GM13977 (cell line): ENCODE measurements around the gene DUSP16.
"Not testable (repeated sequence)": the region's sequence is repeated elsewhere in the genome, so short reads cannot be mapped to it uniquely, and the experiment has no call there.

Source experiments
- DNase-seq: peaks from one replicate; pipeline ENCODE4 v3.0.0; 2012; ENCODE audit warnings: low spot score
- in situ Hi-C: fragments of 300-500 bp; cut with MboI; formaldehyde crosslinking; loops from one replicate; pipeline ENCODE4 v1.12.0; 2022; ENCODE audit warnings: low sequenced_read_pairs, low pct_unique_long_range_greater_than_20kb, mixed read lengths, inconsistent platforms; ENCODE audit not compliant: unreplicated experiment
- TF ChIP-seq, protein P1 (sequence below): IDR thresholded peaks from 2 replicates; pipeline ENCODE4 v1.5.1; 2012; ENCODE audit warnings: mild to moderate bottlenecking, control low read depth; ENCODE audit not compliant: insufficient read depth; ENCODE audit errors: extremely low read depth, missing control alignments

Gene DUSP16

DNA sequence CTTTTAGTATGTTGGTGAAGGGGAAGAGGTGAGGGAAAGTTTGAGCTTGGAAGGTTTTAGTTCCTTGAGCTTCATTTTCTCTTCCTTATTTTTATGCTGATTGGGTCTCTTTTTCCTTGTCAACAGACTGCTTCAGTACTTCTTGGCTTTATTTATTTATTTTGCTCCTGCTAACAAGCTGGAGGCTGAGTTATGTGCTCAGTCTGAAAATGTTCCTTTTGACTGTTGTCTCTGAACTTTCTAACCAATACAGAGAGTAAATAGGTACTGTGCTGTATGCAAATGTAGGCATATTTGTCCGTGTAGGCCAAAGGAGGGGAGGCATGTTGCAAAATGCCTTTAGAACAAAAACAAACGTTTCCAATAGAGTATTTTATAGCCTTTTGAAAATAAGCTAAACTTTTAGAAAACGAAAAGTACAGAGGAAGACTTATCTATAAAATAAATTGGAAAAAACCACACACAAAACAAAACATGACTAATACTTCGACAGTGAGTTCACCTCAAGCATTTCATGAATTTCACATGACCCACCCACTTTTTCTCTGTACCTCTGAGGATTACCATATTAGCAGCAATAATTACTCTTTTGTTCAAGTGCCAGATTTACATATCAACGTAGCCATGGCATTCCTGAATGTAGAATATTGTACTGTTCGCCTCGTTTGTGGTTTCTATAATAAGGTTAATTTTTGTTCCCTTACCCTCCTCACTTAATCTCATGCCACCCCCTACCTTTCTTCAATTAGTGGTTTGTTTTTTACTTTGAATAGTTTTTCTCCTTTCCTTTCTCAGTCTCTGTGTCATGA, 44.3 kb upstream of the DUSP16 start:
- peak; percentile 53 for DNase-seq

DNA sequence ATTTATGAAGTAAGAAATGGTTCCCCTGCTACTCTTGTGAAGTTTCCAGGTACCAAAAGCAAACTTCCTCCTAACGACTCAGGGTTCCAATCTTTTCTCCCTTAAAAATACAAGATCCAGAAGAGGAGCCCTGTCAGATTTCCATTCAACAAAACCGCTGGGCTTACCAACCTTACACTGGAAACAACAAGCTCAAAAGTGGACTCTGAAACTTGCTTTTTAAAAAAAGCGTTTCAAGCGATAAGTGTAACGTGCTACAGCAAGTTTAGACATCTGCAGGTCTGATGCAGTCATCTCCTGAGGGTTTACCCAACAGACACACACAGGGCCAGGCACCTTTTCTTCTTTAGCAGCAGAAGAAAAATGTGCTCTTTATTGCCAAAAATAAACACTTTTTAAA, 42.1 kb upstream of the DUSP16 start:
- no peak for DNase-seq
- in situ Hi-C loops, result no loop called here
- TF ChIP-seq, protein P1, sequence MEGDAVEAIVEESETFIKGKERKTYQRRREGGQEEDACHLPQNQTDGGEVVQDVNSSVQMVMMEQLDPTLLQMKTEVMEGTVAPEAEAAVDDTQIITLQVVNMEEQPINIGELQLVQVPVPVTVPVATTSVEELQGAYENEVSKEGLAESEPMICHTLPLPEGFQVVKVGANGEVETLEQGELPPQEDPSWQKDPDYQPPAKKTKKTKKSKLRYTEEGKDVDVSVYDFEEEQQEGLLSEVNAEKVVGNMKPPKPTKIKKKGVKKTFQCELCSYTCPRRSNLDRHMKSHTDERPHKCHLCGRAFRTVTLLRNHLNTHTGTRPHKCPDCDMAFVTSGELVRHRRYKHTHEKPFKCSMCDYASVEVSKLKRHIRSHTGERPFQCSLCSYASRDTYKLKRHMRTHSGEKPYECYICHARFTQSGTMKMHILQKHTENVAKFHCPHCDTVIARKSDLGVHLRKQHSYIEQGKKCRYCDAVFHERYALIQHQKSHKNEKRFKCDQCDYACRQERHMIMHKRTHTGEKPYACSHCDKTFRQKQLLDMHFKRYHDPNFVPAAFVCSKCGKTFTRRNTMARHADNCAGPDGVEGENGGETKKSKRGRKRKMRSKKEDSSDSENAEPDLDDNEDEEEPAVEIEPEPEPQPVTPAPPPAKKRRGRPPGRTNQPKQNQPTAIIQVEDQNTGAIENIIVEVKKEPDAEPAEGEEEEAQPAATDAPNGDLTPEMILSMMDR, result no peak

More for the DNA sequence above, 44.3 kb upstream of the DUSP16 start:
- in situ Hi-C loops, result no loop called here
- TF ChIP-seq, protein P1, result no peak

DNA sequence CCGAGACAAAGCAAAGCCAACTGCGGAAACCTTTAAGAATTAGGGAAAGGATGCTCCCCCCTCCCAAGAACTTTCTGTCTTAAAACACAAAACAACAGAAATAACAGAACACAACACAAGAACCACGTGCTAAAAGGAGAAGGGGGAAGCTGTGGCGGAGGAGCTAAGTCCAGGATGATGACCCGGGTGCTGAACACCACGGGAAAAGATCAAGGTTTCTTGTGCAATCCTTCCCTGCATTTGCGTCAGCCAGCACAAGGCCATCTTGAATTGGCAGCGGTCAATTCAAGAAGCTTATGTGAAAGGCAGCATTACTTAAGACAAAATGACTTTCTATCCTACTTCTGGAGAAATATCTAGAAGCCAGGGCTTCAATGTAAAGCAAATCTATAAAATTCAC, 38.0 kb upstream of the DUSP16 start:
- no peak for DNase-seq
- in situ Hi-C loops, result no loop called here
- TF ChIP-seq, protein P1, result no peak

DNA sequence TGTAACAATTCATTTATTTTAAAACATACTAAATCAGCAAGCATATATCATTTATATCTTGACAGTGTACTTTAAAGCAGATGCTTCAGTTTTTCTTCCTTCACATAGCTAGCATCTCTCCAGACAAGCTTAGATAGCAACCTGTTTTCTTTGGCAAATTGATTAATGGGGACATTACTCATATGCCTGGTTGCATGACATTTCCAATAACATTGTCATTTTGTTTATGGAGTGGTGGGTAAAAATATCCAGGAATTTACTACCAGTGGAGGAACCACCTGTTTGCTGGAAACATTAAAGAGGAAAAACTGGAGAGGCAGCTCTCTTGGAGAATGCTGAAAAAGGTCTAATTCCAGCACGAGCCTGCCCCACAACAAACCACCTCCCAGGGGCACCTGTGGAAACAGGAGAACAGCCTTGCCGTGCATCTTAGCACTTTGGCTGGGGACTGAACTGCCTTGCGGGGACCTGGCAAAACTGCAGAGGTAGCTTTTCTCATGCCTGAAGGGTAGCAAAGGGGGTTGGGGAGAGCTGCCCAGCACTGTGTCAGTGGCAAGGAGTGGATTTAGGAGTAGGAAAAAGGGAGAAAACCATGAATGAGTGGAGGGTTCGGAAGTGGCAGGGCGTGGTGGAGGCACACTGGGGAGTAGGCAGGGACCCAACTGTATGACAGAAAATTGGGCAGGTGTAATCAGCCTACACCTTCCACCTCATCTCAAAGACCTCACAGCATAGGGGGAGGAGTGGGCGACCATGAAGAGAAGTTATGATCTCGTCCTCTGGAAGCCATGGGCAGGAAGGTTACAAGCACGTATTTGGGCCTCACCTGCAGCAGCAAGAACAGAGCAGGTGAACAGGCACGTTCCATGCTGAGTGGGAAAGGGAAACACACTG, 37.3 kb upstream of the DUSP16 start:
- no peak for DNase-seq
- in situ Hi-C loops, result no loop called here
- TF ChIP-seq, protein P1, result no peak

DNA sequence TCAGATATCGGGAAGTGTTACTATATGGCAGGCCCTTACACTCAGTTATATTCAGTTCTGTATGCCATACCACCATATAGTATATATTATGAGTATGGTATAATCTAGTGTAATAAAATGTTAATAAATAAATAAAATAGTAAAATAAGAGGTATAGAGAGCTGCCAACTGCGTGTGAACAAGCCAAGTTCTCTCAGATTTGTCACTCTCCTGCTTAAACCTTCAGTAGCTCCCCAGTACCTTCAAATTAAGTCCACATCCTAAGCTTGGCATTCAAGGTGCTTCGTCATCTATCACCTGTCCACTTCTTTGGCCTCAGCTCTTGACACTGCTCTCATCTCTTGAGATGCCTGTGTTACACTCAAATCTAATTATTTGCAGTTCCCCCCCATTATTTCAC, 36.2 kb upstream of the DUSP16 start:
- TF ChIP-seq, protein P1, result no peak
- in situ Hi-C loops, result no loop called here
- DNase-seq, result no peak

DNA sequence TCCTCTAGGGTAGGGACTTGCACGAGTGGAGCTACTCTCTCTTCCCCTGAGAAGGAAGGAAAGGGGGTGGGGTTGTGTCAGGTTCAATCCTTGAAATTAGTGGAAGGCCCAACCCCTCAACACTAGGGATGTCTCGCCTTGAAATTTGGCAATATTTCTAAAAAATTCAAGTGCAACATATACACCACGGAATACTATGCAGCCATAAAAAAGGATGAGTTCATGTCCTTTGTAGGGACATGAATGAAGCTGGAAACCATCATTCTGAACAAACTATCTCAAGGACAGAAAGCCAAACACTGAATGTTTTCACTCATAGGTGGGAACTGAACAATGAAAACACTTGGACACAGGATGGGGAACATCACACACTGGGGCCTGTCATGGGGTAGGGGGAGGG, 33.9 kb upstream of the DUSP16 start:
- DNase-seq, in situ Hi-C loops: not testable (repeated sequence)

DNA sequence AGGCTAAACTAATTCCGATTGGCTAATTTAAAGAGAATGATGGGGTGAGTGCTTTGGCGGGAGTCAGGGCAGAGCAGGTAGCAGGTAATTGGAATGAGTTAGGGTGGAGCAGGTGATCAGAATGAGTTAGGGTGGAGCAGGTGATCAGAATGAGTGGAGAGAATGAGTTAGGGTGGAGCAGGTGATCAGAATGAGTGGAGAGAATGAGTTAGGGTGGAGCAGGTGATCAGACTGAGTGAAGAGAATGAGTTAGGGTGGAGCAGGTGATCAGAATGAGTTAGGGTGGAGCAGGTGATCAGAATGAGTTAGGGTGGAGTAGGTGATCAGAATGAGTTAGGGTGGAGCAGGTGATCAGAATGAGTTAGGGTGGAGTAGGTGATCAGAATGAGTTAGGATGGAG, 33.3 kb upstream of the DUSP16 start:
- DNase-seq, in situ Hi-C loops: not testable (repeated sequence)
